ENCODE data around the gene MELTF. TPM values are rescaled to one million over a fixed set of nuclear protein-coding genes. Genes with fewer than 3 reads are reported as not detected.

The MELTF gene
- total and polyA plus RNA-seq, 9 of the 15 experiments (the other 6 are each of a cell fraction or from before 2014, with no cell fraction given), result 0.35 to 10.5 (median 4.5) TPM

GRCh38 chr3:196969134-196969659, 60.4 kb downstream of the MELTF start (continued):
- TF ChIP-seq CHD1 (IDR thresholded peaks at IDR 0.05; ENCODE audit: low read length), result peak; percentile 44
- TF ChIP-seq ZNF354B (CRISPR knock-in tag; IDR thresholded peaks at IDR 0.05), result no peak
- peak; percentile 71; the same call in 1 of the 2 replicates for TF ChIP-seq ZKSCAN8 (CRISPR knock-in tag; IDR thresholded peaks at IDR 0.05)
- no peak for TF ChIP-seq BACH1 (tag; IDR thresholded peaks at IDR 0.05)
- no peak for TF ChIP-seq SMARCE1 (IDR thresholded peaks at IDR 0.05)
- no peak for TF ChIP-seq RNF2 (IDR thresholded peaks at IDR 0.05)
- TF ChIP-seq CLOCK (CRISPR knock-in tag; IDR thresholded peaks at IDR 0.05; ENCODE audit: borderline replicate concordance), result peak; percentile 23; the same call in 1 of the 2 replicates
- no peak for TF ChIP-seq XRCC3 (IDR thresholded peaks at IDR 0.05)
- no peak for TF ChIP-seq RERE (CRISPR knock-in tag; IDR thresholded peaks at IDR 0.05; ENCODE audit: borderline replicate concordance)
- TF ChIP-seq PRDM10 (IDR thresholded peaks at IDR 0.05; ENCODE audit: partially characterized antibody), result no peak
- no peak for TF ChIP-seq CBX8 (IDR thresholded peaks at IDR 0.05; ENCODE audit: borderline replicate concordance, extremely low read depth, low read depth, low read length, poor library complexity, severe bottlenecking)
- TF ChIP-seq PHTF2 (CRISPR knock-in tag; IDR thresholded peaks at IDR 0.05), result no peak
- TF ChIP-seq CHD2 (IDR thresholded peaks at IDR 0.05; ENCODE audit: low read depth, low read length), result peak; percentile 14; the same call in 1 of the 2 replicates
- no peak for TF ChIP-seq SP1 (CRISPR knock-in tag; IDR thresholded peaks at IDR 0.05)
- TF ChIP-seq TRIM25 (IDR thresholded peaks at IDR 0.05; ENCODE audit: borderline replicate concordance), result no peak

Data from K562 (cell line).